Astrocyte (in vitro differentiated cells and primary cell): ENCODE measurements around the gene ITPK1. TPM values are rescaled to one million over a fixed set of nuclear protein-coding genes. Genes with fewer than 3 reads are reported as not detected.

ENCODE experiments used
- DNase-seq: peaks from one replicate; pipeline ENCODE4 v3.0.0-alpha.2; 2010; ENCODE audit warnings: low read depth
- FAIRE-seq: peaks from 2 replicates; lab custom pipeline; 2011; peaks lifted over from hg19 to GRCh38; lab: Jason Lieb, UNC
- H2AFZ ChIP-seq: 2 replicates; pipeline ENCODE4 v1.6.0; 2012; ENCODE audit warnings: low read depth, low read length, inconsistent platforms
- H3K27ac ChIP-seq: 2 replicates; pipeline ENCODE4 v1.5.1; 2011; ENCODE audit warnings: low read depth, low read length, inconsistent platforms
- H3K27me3 ChIP-seq: 2 replicates; pipeline ENCODE4 v1.6.0; 2011; ENCODE audit warnings: low read length, inconsistent platforms; ENCODE audit not compliant: insufficient read depth
- H3K36me3 ChIP-seq: 2 replicates; pipeline ENCODE4 v1.5.1; 2011; ENCODE audit warnings: low read length, inconsistent platforms; ENCODE audit not compliant: insufficient read depth
- H3K4me1 ChIP-seq: 2 replicates; pipeline ENCODE4 v1.5.1; 2011; ENCODE audit warnings: low read length, inconsistent platforms; ENCODE audit not compliant: insufficient read depth
- H3K4me2 ChIP-seq: 2 replicates; pipeline ENCODE4 v1.6.0; 2012; ENCODE audit warnings: low read length, inconsistent platforms
- H3K4me3 ChIP-seq: 2 replicates; pipeline ENCODE4 v1.5.1; 2011; ENCODE audit warnings: low read depth, mild to moderate bottlenecking, low read length, inconsistent platforms; ENCODE audit not compliant: insufficient read depth
- H3K79me2 ChIP-seq: 2 replicates; pipeline ENCODE4 v1.6.0; 2012; ENCODE audit warnings: mild to moderate bottlenecking, low read length, inconsistent platforms; ENCODE audit not compliant: insufficient read depth
- H3K9ac ChIP-seq: 2 replicates; pipeline ENCODE4 v1.6.0; 2012; ENCODE audit warnings: mild to moderate bottlenecking, low read length, inconsistent platforms
- H3K9me3 ChIP-seq: 2 replicates; pipeline ENCODE4 v1.5.1; 2012; ENCODE audit warnings: low read depth, mild to moderate bottlenecking, low read length, inconsistent platforms; ENCODE audit not compliant: insufficient read depth
- H4K20me1 ChIP-seq: 2 replicates; pipeline ENCODE4 v1.6.0; 2012; ENCODE audit warnings: low read length, inconsistent platforms; ENCODE audit not compliant: insufficient read depth
- H3K27ac Mint-ChIP-seq: one replicate; pipeline ENCODE4 v1.8.0; 2021; ENCODE audit warnings: mild to moderate bottlenecking, mixed read lengths; ENCODE audit not compliant: unreplicated experiment
- H3K27me3 Mint-ChIP-seq: one replicate; pipeline ENCODE4 v1.8.0; 2021; ENCODE audit warnings: low read depth, mixed read lengths; ENCODE audit not compliant: unreplicated experiment
- H3K36me3 Mint-ChIP-seq: one replicate; pipeline ENCODE4 v1.8.0; 2021; ENCODE audit warnings: low read depth, mixed read lengths; ENCODE audit not compliant: unreplicated experiment
- H3K4me1 Mint-ChIP-seq: one replicate; pipeline ENCODE4 v1.8.0; 2021; ENCODE audit warnings: low read depth, mixed read lengths; ENCODE audit not compliant: unreplicated experiment
- H3K4me3 Mint-ChIP-seq: one replicate; pipeline ENCODE4 v1.8.0; 2021; ENCODE audit warnings: mild to moderate bottlenecking, moderate library complexity, mixed read lengths; ENCODE audit not compliant: unreplicated experiment
- H3K9me3 Mint-ChIP-seq: one replicate; pipeline ENCODE4 v1.8.0; 2021; ENCODE audit warnings: mild to moderate bottlenecking, mixed read lengths; ENCODE audit not compliant: unreplicated experiment
- EZH2 ChIP-seq: IDR thresholded peaks from 2 replicates; pipeline ENCODE4 v1.6.1; 2012; ENCODE audit warnings: mild to moderate bottlenecking, low read length, inconsistent platforms; ENCODE audit not compliant: insufficient read depth
- total RNA-seq: library from RNA; stranded (reverse); gene quantifications from 2 replicates; pipeline ENCODE4 v1.2.1, GENCODE V29; 2021
- TF ChIP-seq, protein P1 (sequence below): IDR thresholded peaks from 2 replicates; pipeline ENCODE4 v1.5.1; 2011; ENCODE audit warnings: low read depth, mild to moderate bottlenecking, inconsistent platforms, low read length, moderate library complexity; ENCODE audit not compliant: insufficient read depth

Gene ITPK1
- total RNA-seq, 1 donor from 2014 or later: 13.0 TPM

DNA sequence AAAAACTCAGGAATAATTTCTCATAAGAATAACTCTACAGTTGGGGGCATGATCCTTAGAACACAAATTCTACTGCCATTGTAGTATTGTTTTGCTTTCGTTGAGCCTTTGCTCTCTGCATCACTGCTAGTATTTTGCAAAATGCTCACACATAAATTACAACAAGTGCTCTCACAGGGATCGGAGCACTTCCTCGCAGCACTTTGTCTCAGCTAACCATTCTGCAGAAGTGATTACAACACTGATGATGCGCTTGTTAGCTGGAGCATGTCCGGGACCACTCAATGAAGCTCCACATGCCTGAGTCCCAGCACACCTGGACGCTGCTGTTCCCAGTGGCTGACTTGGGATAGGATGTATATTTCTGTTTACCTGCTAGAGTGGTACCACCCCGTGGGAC lies 37.4 kb upstream of the ITPK1 start:
- TF ChIP-seq, protein P1, sequence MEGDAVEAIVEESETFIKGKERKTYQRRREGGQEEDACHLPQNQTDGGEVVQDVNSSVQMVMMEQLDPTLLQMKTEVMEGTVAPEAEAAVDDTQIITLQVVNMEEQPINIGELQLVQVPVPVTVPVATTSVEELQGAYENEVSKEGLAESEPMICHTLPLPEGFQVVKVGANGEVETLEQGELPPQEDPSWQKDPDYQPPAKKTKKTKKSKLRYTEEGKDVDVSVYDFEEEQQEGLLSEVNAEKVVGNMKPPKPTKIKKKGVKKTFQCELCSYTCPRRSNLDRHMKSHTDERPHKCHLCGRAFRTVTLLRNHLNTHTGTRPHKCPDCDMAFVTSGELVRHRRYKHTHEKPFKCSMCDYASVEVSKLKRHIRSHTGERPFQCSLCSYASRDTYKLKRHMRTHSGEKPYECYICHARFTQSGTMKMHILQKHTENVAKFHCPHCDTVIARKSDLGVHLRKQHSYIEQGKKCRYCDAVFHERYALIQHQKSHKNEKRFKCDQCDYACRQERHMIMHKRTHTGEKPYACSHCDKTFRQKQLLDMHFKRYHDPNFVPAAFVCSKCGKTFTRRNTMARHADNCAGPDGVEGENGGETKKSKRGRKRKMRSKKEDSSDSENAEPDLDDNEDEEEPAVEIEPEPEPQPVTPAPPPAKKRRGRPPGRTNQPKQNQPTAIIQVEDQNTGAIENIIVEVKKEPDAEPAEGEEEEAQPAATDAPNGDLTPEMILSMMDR: no peak
- no peak for TF ChIP-seq EZH2
- H3K36me3 Mint-ChIP-seq: no peaks in the 10 kb centered on the region
- no peak overlapping the region for H3K4me3 Mint-ChIP-seq

DNA sequence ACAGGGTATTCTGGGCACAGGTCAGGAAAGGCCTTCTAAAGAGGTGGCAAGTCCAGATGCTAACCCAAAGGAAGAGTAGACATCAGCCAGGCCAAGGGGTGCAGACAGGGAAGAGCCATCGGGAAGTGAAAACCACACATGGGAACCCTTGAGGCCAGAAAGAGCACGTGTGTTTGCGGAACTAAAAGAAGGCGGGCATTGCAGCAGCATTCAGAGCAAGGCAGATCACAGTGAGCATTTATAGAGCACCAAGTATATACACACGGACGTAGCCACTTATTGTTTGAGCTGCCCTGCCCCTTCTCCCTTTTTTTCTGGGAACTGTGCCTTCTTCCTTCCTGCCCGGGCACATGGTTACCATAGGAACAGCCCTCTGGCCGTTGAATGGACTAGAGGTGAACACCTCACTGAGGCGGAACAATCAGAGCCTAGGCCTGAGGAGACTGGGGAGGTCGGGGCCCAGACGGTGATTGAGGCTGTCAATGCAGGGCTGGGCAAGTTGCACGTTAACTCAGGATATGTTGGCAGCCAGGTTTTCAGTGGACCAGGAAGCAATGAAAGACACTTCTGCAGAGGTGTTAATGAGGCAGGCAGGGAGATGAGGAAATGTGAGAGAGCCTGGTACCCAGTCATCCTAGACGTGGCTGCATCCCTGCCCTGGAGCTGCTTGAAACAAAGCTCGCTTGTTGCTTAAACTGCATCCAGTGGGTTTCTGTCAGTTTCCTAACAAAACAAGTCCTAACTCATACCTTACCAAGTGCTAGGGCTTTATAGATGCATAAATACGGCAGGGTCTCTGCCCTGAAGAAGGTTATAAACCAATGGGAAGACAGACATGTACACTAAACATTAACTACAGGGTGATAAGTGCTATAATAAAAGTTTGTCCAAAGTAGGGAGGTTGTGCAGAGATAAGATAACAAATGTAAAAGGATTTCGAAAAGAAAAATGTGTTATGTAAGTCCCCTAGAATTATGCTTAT lies 34.8 kb upstream of the ITPK1 start:
- Histone ChIP-seq H3K79me2 (no peaks in the 10 kb centered on the region), H3K9ac (no peak overlapping the region), H3K9me3 (no peaks in the 10 kb centered on the region), H2AFZ (no peak overlapping the region), H3K4me3 (no peak overlapping the region), H3K4me2 (no peak overlapping the region), H3K36me3 (no peaks in the 10 kb centered on the region), H3K27ac (no peak overlapping the region), H3K27me3 (peaks cover 3% of the 10 kb centered on the region), H3K4me1 (no peaks in the 10 kb centered on the region), H4K20me1 (no peaks in the 10 kb centered on the region)
- Mint-ChIP-seq H3K27me3 (peaks cover 9% of the 10 kb centered on the region), H3K27ac (no peak overlapping the region), H3K4me1 (no peaks in the 10 kb centered on the region), H3K36me3 (no peaks in the 10 kb centered on the region), H3K4me3 (no peak overlapping the region), H3K9me3 (no peaks in the 10 kb centered on the region)
- TF ChIP-seq, protein P1: no peak
- no peak for TF ChIP-seq EZH2
- no peak for DNase-seq
- FAIRE-seq: no peak

More for the DNA sequence above, 37.4 kb upstream of the ITPK1 start:
- Histone ChIP-seq H3K4me3 (no peak overlapping the region), H3K27me3 (peaks cover 3% of the 10 kb centered on the region), H3K36me3 (no peaks in the 10 kb centered on the region), H3K79me2 (no peaks in the 10 kb centered on the region), H4K20me1 (no peaks in the 10 kb centered on the region), H2AFZ (no peak overlapping the region), H3K4me1 (no peaks in the 10 kb centered on the region), H3K9me3 (no peaks in the 10 kb centered on the region), H3K27ac (no peak overlapping the region), H3K4me2 (no peak overlapping the region), H3K9ac (no peak overlapping the region)
- FAIRE-seq (no peak), DNase-seq (no peak)
- Mint-ChIP-seq H3K27ac (no peak overlapping the region), H3K4me1 (no peaks in the 10 kb centered on the region), H3K27me3 (peaks cover 6% of the 10 kb centered on the region), H3K9me3 (no peaks in the 10 kb centered on the region)

- peaks cover 3% of the 10 kb centered on the region for H3K27me3 ChIP-seq
- Mint-ChIP-seq H3K9me3 (no peaks in the 10 kb centered on the region), H3K36me3 (no peaks in the 10 kb centered on the region), H3K4me3 (no peak overlapping the region), H3K27ac (no peak overlapping the region), H3K4me1 (no peaks in the 10 kb centered on the region), H3K27me3 (peaks cover 15% of the 10 kb centered on the region)
- DNase-seq: no peak
- no peak overlapping the region for H3K4me3 ChIP-seq
- no peaks in the 10 kb centered on the region for H3K9me3 ChIP-seq
- H3K27ac ChIP-seq: no peak overlapping the region
- no peak for FAIRE-seq
- no peak overlapping the region for H2AFZ ChIP-seq
- TF ChIP-seq, protein P1: no peak
- no peak for TF ChIP-seq EZH2
- H4K20me1 ChIP-seq: no peaks in the 10 kb centered on the region
- H3K4me1 ChIP-seq: no peaks in the 10 kb centered on the region
- H3K4me2 ChIP-seq: no peak overlapping the region
- no peak overlapping the region for H3K9ac ChIP-seq
- H3K79me2 ChIP-seq: no peaks in the 10 kb centered on the region
- H3K36me3 ChIP-seq: no peaks in the 10 kb centered on the region
These were observed 33.3 kb upstream of the ITPK1 start for GRCh38 chr14:93148979-93149378.
